ENCODE data around the gene HTRA1.

GRCh38 chr10:122462533-122463465, 1.4 kb downstream of the HTRA1 start:
- TF ChIP-seq CTCF (IDR thresholded peaks at IDR 0.05) = no peak
- TF ChIP-seq EP300 (IDR thresholded peaks at IDR 0.05) = no peak
- TF ChIP-seq POLR2AphosphoS5 (IDR thresholded peaks at IDR 0.05) = no peak
- no peak for TF ChIP-seq POLR2A (IDR thresholded peaks at IDR 0.05)

Measured in stomach (tissue), 4 donors.